Neuronal stem cell (in vitro differentiated cells): Measurements from ENCODE around the gene NUP54.

ENCODE experiments used
- DNase-seq: peaks from one replicate; pipeline ENCODE4 v3.0.0-alpha.2; 2013; ENCODE audit warnings: low spot score
- H2AFZ ChIP-seq: one replicate; pipeline ENCODE4 v1.6.1; 2013; ENCODE audit warnings: mild to moderate bottlenecking, low read length, inconsistent platforms
- H2AK5ac ChIP-seq: 2 replicates; pipeline ENCODE4 v1.6.1; 2013; ENCODE audit warnings: low read depth, mild to moderate bottlenecking, inconsistent platforms, low read length, moderate library complexity, mixed read lengths
- H2BK120ac ChIP-seq: 2 replicates; pipeline ENCODE4 v1.6.1; 2013; ENCODE audit warnings: low read depth, mild to moderate bottlenecking, inconsistent platforms, low read length, moderate library complexity, mixed read lengths
- H2BK12ac ChIP-seq: one replicate; pipeline ENCODE4 v1.6.1; 2013; ENCODE audit warnings: low read length, inconsistent platforms
- H2BK15ac ChIP-seq: 2 replicates; pipeline ENCODE4 v1.6.1; 2013; ENCODE audit warnings: mild to moderate bottlenecking, low read length, inconsistent platforms, mixed read lengths
- H2BK5ac ChIP-seq: one replicate; pipeline ENCODE4 v1.6.1; 2013; ENCODE audit warnings: inconsistent platforms, mild to moderate bottlenecking, low read length, moderate library complexity
- H3K14ac ChIP-seq: one replicate; pipeline ENCODE4 v1.6.1; 2013; ENCODE audit warnings: low read length, inconsistent platforms
- H3K18ac ChIP-seq: 2 replicates; pipeline ENCODE4 v1.6.1; 2013; ENCODE audit warnings: low read length, inconsistent platforms
- H3K23ac ChIP-seq: 2 replicates; pipeline ENCODE4 v1.6.1; 2013; ENCODE audit warnings: low read depth, mild to moderate bottlenecking, mixed read lengths, low read length, inconsistent platforms; ENCODE audit not compliant: poor library complexity
- H3K27ac ChIP-seq: replicated peaks from 3 replicates; pipeline ENCODE4 v1.5.1; 2013; ENCODE audit warnings: low read length, inconsistent platforms
- H3K27me3 ChIP-seq, 3 experiments: 2 replicates each; pipeline ENCODE4 v1.6.1; 2013; ENCODE audit warnings: low read length in 3 of 3, mild to moderate bottlenecking in 2 of 3, inconsistent platforms in 1 of 3, low read depth in 1 of 3, mixed read lengths in 1 of 3, moderate library complexity in 1 of 3; ENCODE audit not compliant: control insufficient read depth in 3 of 3, insufficient read depth in 3 of 3
- H3K36me3 ChIP-seq, 2 donors: replicated peaks in 1 of 2; 2 replicates each; pipeline ENCODE4 v1.6.1; 2013; ENCODE audit warnings: low read length in 2 of 2; ENCODE audit not compliant: control insufficient read depth in 2 of 2, insufficient read depth in 2 of 2
- H3K4ac ChIP-seq: 2 replicates; pipeline ENCODE4 v1.6.1; 2013; ENCODE audit warnings: inconsistent platforms, mild to moderate bottlenecking, low read length, moderate library complexity
- H3K4me1 ChIP-seq, 2 donors: 1 replicate in 1 of 2; 2 replicates in 1 of 2; pipeline ENCODE4 v1.6.1; 2013; ENCODE audit warnings: low read length in 2 of 2, low read depth in 1 of 2; ENCODE audit not compliant: control insufficient read depth in 2 of 2, insufficient read depth in 1 of 2
- H3K4me2 ChIP-seq: one replicate; pipeline ENCODE4 v1.6.1; 2013; ENCODE audit warnings: mild to moderate bottlenecking, low read length, inconsistent platforms; ENCODE audit not compliant: insufficient read depth, poor library complexity, severe bottlenecking
- H3K4me3 ChIP-seq, 2 donors: 2 replicates each; pipeline ENCODE4 v1.5.1; 2013; ENCODE audit warnings: low read length in 2 of 2, mild to moderate bottlenecking in 2 of 2, inconsistent platforms in 1 of 2, moderate library complexity in 1 of 2
- H3K79me1 ChIP-seq: one replicate; pipeline ENCODE4 v1.6.1; 2013; ENCODE audit warnings: low read depth, mild to moderate bottlenecking, inconsistent platforms, low read length, moderate library complexity
- H3K9ac ChIP-seq: one replicate; pipeline ENCODE4 v1.6.1; 2013; ENCODE audit warnings: mild to moderate bottlenecking, low read depth, low read length, inconsistent platforms; ENCODE audit not compliant: poor library complexity
- H3K9me3 ChIP-seq, 2 donors: replicated peaks in 1 of 2; 2 replicates each; pipeline versions ENCODE3 to v1.6.1; 2013; ENCODE audit warnings: low read length in 2 of 2, mild to moderate bottlenecking in 2 of 2, inconsistent platforms in 1 of 2, low read depth in 1 of 2, mixed read lengths in 1 of 2, moderate library complexity in 1 of 2; ENCODE audit not compliant: control insufficient read depth in 2 of 2, insufficient read depth in 1 of 2
- H4K8ac ChIP-seq: one replicate; pipeline ENCODE4 v1.6.1; 2013; ENCODE audit warnings: low read depth, mild to moderate bottlenecking, inconsistent platforms, low read length, moderate library complexity
- H4K91ac ChIP-seq: one replicate; pipeline ENCODE4 v1.6.1; 2013; ENCODE audit warnings: low read length, low read depth, mild to moderate bottlenecking, inconsistent platforms; ENCODE audit not compliant: poor library complexity
- WGBS, 2 donors: extraction: QIAGEN DNeasy Blood & Tissue Kit; methylation state at CpG; one replicate each; pipeline ENCODE4 v1.1.7; 2013; ENCODE audit warnings: missing lambda C conversion rate in 2 of 2, mixed read lengths in 1 of 2; ENCODE audit not compliant: insufficient read length in 2 of 2, insufficient replicate concordance in 1 of 2; ENCODE audit errors: extremely low coverage in 2 of 2; 5-methylcytosine and 5-hydroxymethylcytosine counted together

NUP54 gene

GRCh38 chr4:76166480-76166879 is 18.3 kb upstream of the NUP54 start:
- no peak overlapping the region for H4K91ac ChIP-seq
- H2BK5ac ChIP-seq: no peak overlapping the region
- peaks cover 9 to 87% of the 10 kb centered on the region in 2 donors for H3K36me3 ChIP-seq
- H3K4me1 ChIP-seq: no peaks in the 10 kb centered on the region
- H3K23ac ChIP-seq: no peak overlapping the region
- H3K9me3 ChIP-seq: no peaks in the 10 kb centered on the region
- H3K9ac ChIP-seq: no peak overlapping the region
- no peak overlapping the region for H3K14ac ChIP-seq
- H3K4me2 ChIP-seq: no peak overlapping the region
- no peak overlapping the region for H2BK12ac ChIP-seq
- DNase-seq: no peak
- no peak overlapping the region for H3K27ac ChIP-seq
- H3K4ac ChIP-seq: no peak overlapping the region
- no CpG with 5 or more reads among the region's 3 CpGs for WGBS, 2 donors
- no peak overlapping the region for H3K4me3 ChIP-seq
- no peaks in the 10 kb centered on the region for H3K79me1 ChIP-seq
- H2AK5ac ChIP-seq: no peak overlapping the region
- H2AFZ ChIP-seq: no peak overlapping the region
- no peak overlapping the region for H2BK120ac ChIP-seq
- no peak overlapping the region for H2BK15ac ChIP-seq
- H3K27me3 ChIP-seq: no peaks in the 10 kb centered on the region
- H4K8ac ChIP-seq: no peak overlapping the region
- no peak overlapping the region for H3K18ac ChIP-seq

DNA sequence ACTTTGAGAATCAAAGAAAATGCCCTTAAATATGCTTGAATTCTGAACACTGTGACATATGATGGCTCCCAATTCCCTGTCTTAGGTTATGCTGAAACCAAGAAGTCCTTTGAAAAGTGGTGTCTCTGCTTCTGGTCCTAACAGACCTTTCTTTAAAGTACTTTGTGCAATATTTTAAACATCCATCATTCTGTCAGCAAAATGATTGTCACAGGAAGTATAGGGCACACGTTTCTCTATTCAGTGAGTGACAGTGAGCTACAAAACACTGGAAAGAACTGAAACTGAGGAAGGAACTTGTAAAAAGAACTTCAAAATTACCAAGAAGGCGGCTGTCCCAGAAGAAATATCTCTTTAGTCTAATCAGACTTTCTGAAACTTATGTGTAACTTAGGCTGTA is 12.2 kb upstream of the NUP54 start:
- H3K27ac ChIP-seq: no peak overlapping the region
- H3K79me1 ChIP-seq: no peaks in the 10 kb centered on the region
- no peak overlapping the region for H3K14ac ChIP-seq
- no CpG with 5 or more reads among the region's 2 CpGs for WGBS, 2 donors
- no peak overlapping the region for H2AFZ ChIP-seq
- H2AK5ac ChIP-seq: no peak overlapping the region
- no peak overlapping the region for H2BK15ac ChIP-seq
- H3K9ac ChIP-seq: no peak overlapping the region
- no peaks in the 10 kb centered on the region for H3K9me3 ChIP-seq
- no peak for DNase-seq
- H3K27me3 ChIP-seq: no peaks in the 10 kb centered on the region
- peaks cover 4 to 59% of the 10 kb centered on the region in 2 donors for H3K36me3 ChIP-seq
- no peak overlapping the region for H3K4me2 ChIP-seq
- no peak overlapping the region for H2BK5ac ChIP-seq
- H3K4ac ChIP-seq: no peak overlapping the region
- no peak overlapping the region for H4K91ac ChIP-seq
- H2BK120ac ChIP-seq: no peak overlapping the region
- H4K8ac ChIP-seq: no peak overlapping the region
- no peak overlapping the region for H3K18ac ChIP-seq
- H3K4me1 ChIP-seq: no peaks in the 10 kb centered on the region
- no peak overlapping the region for H3K4me3 ChIP-seq
- no peak overlapping the region for H3K23ac ChIP-seq
- no peak overlapping the region for H2BK12ac ChIP-seq

DNA sequence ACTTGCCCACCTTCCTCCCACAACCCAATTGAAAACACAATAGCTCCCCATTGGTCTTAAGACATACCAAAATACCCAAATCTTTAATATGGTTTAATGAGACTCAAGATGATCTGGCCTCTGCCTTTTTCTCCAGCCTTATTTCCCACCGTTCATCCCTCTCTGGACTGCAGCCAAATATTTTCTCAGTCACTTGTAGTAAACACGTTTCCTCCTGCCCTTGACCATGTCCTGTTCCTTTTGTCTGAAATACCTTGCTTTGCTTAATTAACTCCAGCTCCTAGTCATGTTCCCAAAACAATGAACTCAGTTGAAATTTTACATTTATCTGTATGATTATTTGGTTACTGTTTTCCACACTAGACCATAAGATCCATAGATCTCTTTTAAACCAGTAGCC is 8.4 kb upstream of the NUP54 start:
- Histone ChIP-seq H3K9ac (no peak overlapping the region), H2BK12ac (no peak overlapping the region), H2BK5ac (no peak overlapping the region), H3K27me3 (no peaks in the 10 kb centered on the region), H2AK5ac (no peak overlapping the region), H3K4me2 (no peak overlapping the region), H3K36me3 (peaks cover 3 to 29% of the 10 kb centered on the region in 2 donors), H3K9me3 (no peaks in the 10 kb centered on the region), H3K14ac (no peak overlapping the region), H3K18ac (no peak overlapping the region), H4K91ac (no peak overlapping the region), H2AFZ (no peak overlapping the region), H3K4me1 (no peaks in the 10 kb centered on the region), H3K27ac (no peak overlapping the region), H2BK120ac (no peak overlapping the region), H4K8ac (no peak overlapping the region), H3K4me3 (no peak overlapping the region), H2BK15ac (no peak overlapping the region), H3K23ac (no peak overlapping the region), H3K4ac (no peak overlapping the region), H3K79me1 (no peaks in the 10 kb centered on the region)
- WGBS, 2 donors: no CpG with 5 or more reads among the region's 2 CpGs
- DNase-seq: no peak

- H3K36me3 ChIP-seq: peaks cover 0 to 23% of the 10 kb centered on the region in 2 donors
- no peak overlapping the region for H3K14ac ChIP-seq
- no peak overlapping the region for H3K4ac ChIP-seq
- H3K18ac ChIP-seq: no peak overlapping the region
- H4K91ac ChIP-seq: no peak overlapping the region
- H3K9ac ChIP-seq: no peak overlapping the region
- H3K79me1 ChIP-seq: no peaks in the 10 kb centered on the region
- no peak overlapping the region for H2BK5ac ChIP-seq
- WGBS, 2 donors: no CpG with 5 or more reads among the region's 3 CpGs
- H2BK15ac ChIP-seq: no peak overlapping the region
- H3K9me3 ChIP-seq: no peaks in the 10 kb centered on the region
- no peak overlapping the region for H3K4me3 ChIP-seq
- H2BK12ac ChIP-seq: no peak overlapping the region
- H3K4me2 ChIP-seq: no peak overlapping the region
- no peak overlapping the region for H3K23ac ChIP-seq
- H2AK5ac ChIP-seq: no peak overlapping the region
- H4K8ac ChIP-seq: no peak overlapping the region
- H3K27ac ChIP-seq: no peak overlapping the region
- H2BK120ac ChIP-seq: no peak overlapping the region
- DNase-seq: no peak
- no peaks in the 10 kb centered on the region for H3K4me1 ChIP-seq
- H3K27me3 ChIP-seq: no peaks in the 10 kb centered on the region
- no peak overlapping the region for H2AFZ ChIP-seq
These were observed 7.8 kb upstream of the NUP54 start for GRCh38 chr4:76155979-76156378.
